Measurements from ENCODE around the gene THAP7. TPM values are rescaled to one million over a fixed set of nuclear protein-coding genes. Genes with fewer than 3 reads are reported as not detected.
A peak's percentile ranks its signal among the peaks of the same experiment; 100 is the strongest.

THAP7 gene
- total and polyA plus RNA-seq, 9 of the 15 experiments (the other 6 are each of a cell fraction or from before 2014, with no cell fraction given) = 7.9 to 263 (median 84.1) TPM

- TF ChIP-seq, protein P1, sequence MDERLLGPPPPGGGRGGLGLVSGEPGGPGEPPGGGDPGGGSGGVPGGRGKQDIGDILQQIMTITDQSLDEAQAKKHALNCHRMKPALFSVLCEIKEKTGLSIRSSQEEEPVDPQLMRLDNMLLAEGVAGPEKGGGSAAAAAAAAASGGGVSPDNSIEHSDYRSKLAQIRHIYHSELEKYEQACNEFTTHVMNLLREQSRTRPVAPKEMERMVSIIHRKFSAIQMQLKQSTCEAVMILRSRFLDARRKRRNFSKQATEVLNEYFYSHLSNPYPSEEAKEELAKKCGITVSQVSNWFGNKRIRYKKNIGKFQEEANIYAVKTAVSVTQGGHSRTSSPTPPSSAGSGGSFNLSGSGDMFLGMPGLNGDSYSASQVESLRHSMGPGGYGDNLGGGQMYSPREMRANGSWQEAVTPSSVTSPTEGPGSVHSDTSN (CRISPR knock-in tag; IDR thresholded peaks at IDR 0.05; ENCODE audit: low read depth) = no peak
- TF ChIP-seq, protein P1 (tag; conservative IDR thresholded peaks at IDR 0.05; ENCODE audit: low read depth) = no peak
- TF ChIP-seq EHMT2 (IDR thresholded peaks at IDR 0.05) = no peak
- TF ChIP-seq ZNF133 (CRISPR knock-in tag; IDR thresholded peaks at IDR 0.05) = peak; percentile 95
- no peak for TF ChIP-seq ZNF217 (CRISPR knock-in tag; IDR thresholded peaks at IDR 0.05)
- no peak for TF ChIP-seq ELF1 (tag; IDR thresholded peaks at IDR 0.05)
- peak; percentile 68; the same call in 1 of the 2 replicates for TF ChIP-seq ZNF23 (CRISPR knock-in tag; IDR thresholded peaks at IDR 0.05)
- TF ChIP-seq KDM4B (IDR thresholded peaks at IDR 0.05; ENCODE audit: borderline replicate concordance in 2 of 2, low read depth in 1 of 2) = no peak
- no peak for TF ChIP-seq ZNF24 (IDR thresholded peaks at IDR 0.05)
- TF ChIP-seq FOXA1 (IDR thresholded peaks at IDR 0.05; ENCODE audit: borderline replicate concordance) = no peak
- no peak for TF ChIP-seq RBM25 (IDR thresholded peaks at IDR 0.05; ENCODE audit: low read depth, low read length, severe bottlenecking)
- peak; percentile 97 for TF ChIP-seq ZBTB17 (CRISPR knock-in tag; IDR thresholded peaks at IDR 0.05)
- peak; percentile 90 for TF ChIP-seq MXI1 (IDR thresholded peaks at IDR 0.05; ENCODE audit: low read depth, low read length)
- no peak for TF ChIP-seq TAL1 (IDR thresholded peaks at IDR 0.05)
- TF ChIP-seq CBFA2T2 (conservative IDR thresholded peaks at IDR 0.05) = no peak
- TF ChIP-seq ZNF253 (CRISPR knock-in tag; conservative IDR thresholded peaks at IDR 0.05) = peak; percentile 89
- TF ChIP-seq RBM15 (IDR thresholded peaks at IDR 0.05; ENCODE audit: insufficient read depth, low read length) = no peak
- TF ChIP-seq ZFPM2 (CRISPR knock-in tag; IDR thresholded peaks at IDR 0.05) = peak; percentile 96
- TF ChIP-seq HOMEZ (CRISPR knock-in tag; IDR thresholded peaks at IDR 0.05) = peak; percentile 98
- no peak for TF ChIP-seq TCF7 (IDR thresholded peaks at IDR 0.05; ENCODE audit: borderline replicate concordance)
- peak; percentile 70; the same call in 1 of the 2 replicates for TF ChIP-seq SMC3 (conservative IDR thresholded peaks at IDR 0.05; ENCODE audit: insufficient read depth, low read depth, low read length)
- no peak for TF ChIP-seq ID3 (CRISPR knock-in tag; IDR thresholded peaks at IDR 0.05)
- peak; percentile 100 for TF ChIP-seq ID3 (tag; IDR thresholded peaks at IDR 0.05)
- peak; percentile 98 for TF ChIP-seq CAMTA2 (CRISPR knock-in tag; conservative IDR thresholded peaks at IDR 0.05)
- peak; percentile 90 for TF ChIP-seq NEUROD1 (IDR thresholded peaks at IDR 0.05; ENCODE audit: borderline replicate concordance, low read depth, low read length, partially characterized antibody)
- peak; percentile 79 for TF ChIP-seq GTF2A2 (tag; IDR thresholded peaks at IDR 0.05)
- no peak for TF ChIP-seq HMGN3 (IDR thresholded peaks at IDR 0.05; ENCODE audit: borderline replicate concordance, extremely low read depth, insufficient read length, low read depth, low read length)
These were observed 19.9 kb downstream of the THAP7 start, which contains the start of gene LZTR1 (continued) for GRCh38 chr22:20981787-20982562.
